Measurements from ENCODE around the gene TEAD4. TPM values are rescaled to one million over a fixed set of nuclear protein-coding genes. Genes with fewer than 3 reads are reported as not detected.
A peak's percentile ranks its signal among the peaks of the same experiment; 100 is the strongest.

Gene TEAD4
- total and polyA plus RNA-seq, 10 donors = 5.1 to 24.2 (median 17.4) TPM

GRCh38 chr12:3034067-3034750 lies 75.0 kb downstream of the TEAD4 start:
- intact Hi-C loops (cut with DNase I; ENCODE audit: low total_unique reads) = no loop called here
- DNase-seq = no peak
- H3K36me3 ChIP-seq = peaks cover 0 to 26% (median 12%) of the 10 kb centered on the region in 6 donors
- peaks cover 0 to 8% (median 0%) of the 10 kb centered on the region in 7 donors for H3K27me3 ChIP-seq (replicated peaks in 1 of 7)
- no peaks in the 10 kb centered on the region for H3K9me3 ChIP-seq
- no peak overlapping the region for H3K27ac ChIP-seq
- peaks cover 0 to 26% (median 9%) of the 10 kb centered on the region in 6 donors for H3K4me1 ChIP-seq
- TF ChIP-seq POLR2AphosphoS5 (IDR thresholded peaks at IDR 0.05) (no peak), CTCF (IDR thresholded peaks at IDR 0.05 in 8 of 11, conservative IDR thresholded peaks at IDR 0.05 in 3 of 11) (peak in 10 of 11 experiments; percentile 33 to 71 (median 62)), POLR2A (IDR thresholded peaks at IDR 0.05) (no peak)
- no peak overlapping the region for H3K4me3 ChIP-seq
- 38 to 43% (median 40%) methylated on average over 10 of the region's 10 CpGs for WGBS, 5 donors

- peaks cover 0 to 35% (median 14%) of the 10 kb centered on the region in 6 donors for H3K36me3 ChIP-seq
- peaks cover 0 to 8% (median 0%) of the 10 kb centered on the region in 7 donors for H3K27me3 ChIP-seq (replicated peaks in 1 of 7)
- no peak overlapping the region for H3K4me3 ChIP-seq
- H3K9me3 ChIP-seq = no peaks in the 10 kb centered on the region
- WGBS, 5 donors = 83 to 95% (median 88%) methylated on average over 5 of the region's 5 CpGs
- H3K4me1 ChIP-seq = peaks cover 0 to 26% (median 9%) of the 10 kb centered on the region in 6 donors
- DNase-seq = peak; percentile 42
- no peak overlapping the region for H3K27ac ChIP-seq
- intact Hi-C loops (cut with DNase I; ENCODE audit: low total_unique reads) = no loop called here
- TF ChIP-seq POLR2AphosphoS5 (IDR thresholded peaks at IDR 0.05) = no peak
These were observed 76.0 kb downstream of the TEAD4 start for GRCh38 chr12:3035171-3035570.

GRCh38 chr12:3035815-3036702 lies 76.9 kb downstream of the TEAD4 start:
- intact Hi-C loops (cut with DNase I; ENCODE audit: low total_unique reads) = no loop called here
- Histone ChIP-seq H3K4me3 (no peak overlapping the region), H3K27ac (no peak overlapping the region), H3K4me1 (peaks cover 0 to 26% (median 9%) of the 10 kb centered on the region in 6 donors), H3K36me3 (peaks cover 0 to 38% (median 14%) of the 10 kb centered on the region in 6 donors), H3K9me3 (no peaks in the 10 kb centered on the region), H3K27me3 (replicated peaks in 1 of 7) (peaks cover 0 to 8% (median 0%) of the 10 kb centered on the region in 7 donors)
- no peak for DNase-seq
- no peak for TF ChIP-seq POLR2AphosphoS5 (IDR thresholded peaks at IDR 0.05)
- TF ChIP-seq CTCF (IDR thresholded peaks at IDR 0.05 in 8 of 11, conservative IDR thresholded peaks at IDR 0.05 in 3 of 11) = no peak
- WGBS, 5 donors = 72 to 88% (median 83%) methylated on average over 16 of the region's 16 CpGs

- Histone ChIP-seq H3K9me3 (no peaks in the 10 kb centered on the region), H3K4me1 (peaks cover 5 to 34% (median 14%) of the 10 kb centered on the region in 6 donors), H3K27me3 (replicated peaks in 1 of 7) (peaks cover 0 to 8% (median 0%) of the 10 kb centered on the region in 7 donors), H3K4me3 (no peak overlapping the region), H3K36me3 (peaks cover 0 to 37% (median 14%) of the 10 kb centered on the region in 6 donors), H3K27ac (no peak overlapping the region)
- DNase-seq = no peak
- 83 to 92% (median 88%) methylated on average over 12 of the region's 12 CpGs for WGBS, 5 donors
- intact Hi-C loops (cut with DNase I; ENCODE audit: low total_unique reads) = no loop called here
- no peak for TF ChIP-seq POLR2A (IDR thresholded peaks at IDR 0.05)
- TF ChIP-seq CTCF (IDR thresholded peaks at IDR 0.05 in 8 of 11, conservative IDR thresholded peaks at IDR 0.05 in 3 of 11) = no peak
- TF ChIP-seq POLR2AphosphoS5 (IDR thresholded peaks at IDR 0.05) = no peak
These were observed 77.9 kb downstream of the TEAD4 start for GRCh38 chr12:3036901-3037600.

Data from spleen (tissue), 11 donors.